Mesothelial cell of epicardium (in vitro differentiated cells): ENCODE data around the gene SBK3. TPM values are rescaled to one million over a fixed set of nuclear protein-coding genes. Genes with fewer than 3 reads are reported as not detected.

Source experiments
- DNase-seq, 2 experiments: peaks; one replicate each; pipeline ENCODE4 v3.0.0; 2021; ENCODE audit warnings: low spot score in 2 of 2; ENCODE audit not compliant: unreplicated experiment in 2 of 2
- H3K27ac Mint-ChIP-seq: 2 replicates; pipeline ENCODE4 v1.8.0; 2021; ENCODE audit warnings: mixed read lengths
- H3K27me3 Mint-ChIP-seq: 2 replicates; pipeline ENCODE4 v1.8.0; 2021; ENCODE audit warnings: low read depth, mixed read lengths
- H3K36me3 Mint-ChIP-seq: 2 replicates; pipeline ENCODE4 v1.8.0; 2021; ENCODE audit warnings: mixed read lengths
- H3K4me1 Mint-ChIP-seq: 2 replicates; pipeline ENCODE4 v1.8.0; 2021; ENCODE audit warnings: mixed read lengths
- H3K4me3 Mint-ChIP-seq: 2 replicates; pipeline ENCODE4 v1.8.0; 2021; ENCODE audit warnings: mild to moderate bottlenecking, moderate library complexity, mixed read lengths
- H3K9me3 Mint-ChIP-seq: 2 replicates; pipeline ENCODE4 v1.8.0; 2021; ENCODE audit warnings: mixed read lengths
- total RNA-seq: library from RNA; stranded (reverse); gene quantifications from 3 replicates; pipeline ENCODE4 v1.2.1, GENCODE V29; 2021
- TF ChIP-seq, protein P1 (sequence below): fragments of 200-600 bp; sonication (generic); IDR thresholded peaks from one replicate; pipeline ENCODE4 v1.5.0; 2021; ENCODE audit warnings: antibody characterized with exemption; ENCODE audit not compliant: unreplicated experiment

The SBK3 gene, protein sequence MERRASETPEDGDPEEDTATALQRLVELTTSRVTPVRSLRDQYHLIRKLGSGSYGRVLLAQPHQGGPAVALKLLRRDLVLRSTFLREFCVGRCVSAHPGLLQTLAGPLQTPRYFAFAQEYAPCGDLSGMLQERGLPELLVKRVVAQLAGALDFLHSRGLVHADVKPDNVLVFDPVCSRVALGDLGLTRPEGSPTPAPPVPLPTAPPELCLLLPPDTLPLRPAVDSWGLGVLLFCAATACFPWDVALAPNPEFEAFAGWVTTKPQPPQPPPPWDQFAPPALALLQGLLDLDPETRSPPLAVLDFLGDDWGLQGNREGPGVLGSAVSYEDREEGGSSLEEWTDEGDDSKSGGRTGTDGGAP
- 0.25 TPM in 1 of 3 replicates, not detected in the others for total RNA-seq

DNA sequence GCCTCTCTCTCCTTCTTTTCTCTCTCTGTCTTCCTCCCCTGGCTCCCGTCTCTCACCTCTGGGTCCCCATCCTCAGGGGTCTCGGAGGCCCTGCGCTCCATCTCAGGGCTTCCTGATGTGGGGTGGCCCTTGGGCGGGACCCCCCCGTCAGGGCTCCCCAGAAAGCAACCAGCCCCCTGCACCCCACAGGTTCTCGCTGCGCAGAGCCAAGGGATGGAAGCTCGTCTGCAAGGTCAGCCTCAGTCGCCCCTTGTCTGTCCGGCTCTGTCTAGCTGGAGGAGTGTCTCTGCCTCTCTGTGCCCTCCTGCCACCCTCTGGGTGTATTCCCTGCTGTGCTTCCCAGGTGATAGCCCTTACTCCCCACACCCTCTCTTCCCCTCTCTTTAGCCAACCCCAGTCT is at the start of gene SBK3:
TSS of gene SBK3 (minus strand) at position 101 of the 400 bp plus-strand sequence. CDS start at position 101, 0 bp downstream.
- Mint-ChIP-seq H3K36me3 (no peaks in the 10 kb centered on the region), H3K4me3 (no peak within 1 kb of the TSS), H3K27me3 (peaks cover 20% of the 10 kb centered on the region), H3K9me3 (peaks cover 10% of the 10 kb centered on the region), H3K4me1 (peaks cover 18% of the 10 kb centered on the region), H3K27ac (no peak within 1 kb of the TSS)
- TF ChIP-seq, protein P1, sequence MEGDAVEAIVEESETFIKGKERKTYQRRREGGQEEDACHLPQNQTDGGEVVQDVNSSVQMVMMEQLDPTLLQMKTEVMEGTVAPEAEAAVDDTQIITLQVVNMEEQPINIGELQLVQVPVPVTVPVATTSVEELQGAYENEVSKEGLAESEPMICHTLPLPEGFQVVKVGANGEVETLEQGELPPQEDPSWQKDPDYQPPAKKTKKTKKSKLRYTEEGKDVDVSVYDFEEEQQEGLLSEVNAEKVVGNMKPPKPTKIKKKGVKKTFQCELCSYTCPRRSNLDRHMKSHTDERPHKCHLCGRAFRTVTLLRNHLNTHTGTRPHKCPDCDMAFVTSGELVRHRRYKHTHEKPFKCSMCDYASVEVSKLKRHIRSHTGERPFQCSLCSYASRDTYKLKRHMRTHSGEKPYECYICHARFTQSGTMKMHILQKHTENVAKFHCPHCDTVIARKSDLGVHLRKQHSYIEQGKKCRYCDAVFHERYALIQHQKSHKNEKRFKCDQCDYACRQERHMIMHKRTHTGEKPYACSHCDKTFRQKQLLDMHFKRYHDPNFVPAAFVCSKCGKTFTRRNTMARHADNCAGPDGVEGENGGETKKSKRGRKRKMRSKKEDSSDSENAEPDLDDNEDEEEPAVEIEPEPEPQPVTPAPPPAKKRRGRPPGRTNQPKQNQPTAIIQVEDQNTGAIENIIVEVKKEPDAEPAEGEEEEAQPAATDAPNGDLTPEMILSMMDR, result no peak
- no peak for DNase-seq

DNA sequence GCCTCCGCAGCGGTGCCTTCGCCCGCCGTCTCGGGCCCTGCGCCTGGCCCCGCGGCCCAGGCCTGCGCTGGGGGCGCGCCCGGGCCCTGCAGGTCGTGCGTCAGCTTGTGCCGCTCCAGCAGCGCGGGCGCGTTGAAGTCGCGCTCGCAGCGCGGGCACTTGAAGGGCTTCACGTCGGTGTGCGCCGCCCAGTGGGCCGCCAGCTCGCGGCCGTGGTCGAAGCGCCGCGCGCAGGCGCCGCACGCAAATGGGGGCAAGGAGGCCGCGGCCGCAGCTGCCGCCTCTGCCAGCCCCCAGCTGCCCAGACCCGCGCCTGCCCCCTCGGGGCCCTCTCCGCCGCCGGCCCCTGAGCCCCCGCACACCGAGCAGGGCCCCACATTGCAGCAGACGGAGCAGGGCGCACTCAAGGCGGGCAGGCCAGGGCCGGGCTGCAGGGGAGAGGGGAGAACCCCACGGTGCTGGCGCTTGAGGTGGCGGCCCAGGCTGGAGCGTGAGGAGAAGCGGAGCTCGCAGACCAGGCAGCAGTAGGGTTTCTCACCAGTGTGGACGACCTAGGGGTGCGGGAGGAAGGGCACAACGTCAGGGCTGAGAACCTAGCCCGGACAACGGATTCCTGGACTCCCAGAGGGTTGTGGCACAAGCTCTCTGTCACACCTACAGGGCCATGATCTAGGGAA is 47.9 kb upstream of the SBK3 start:
- no peak for DNase-seq
- H3K27me3 Mint-ChIP-seq, result no peaks in the 10 kb centered on the region
- H3K27ac Mint-ChIP-seq, result no peak overlapping the region
- H3K9me3 Mint-ChIP-seq, result peaks cover 11% of the 10 kb centered on the region
- TF ChIP-seq, protein P1, result no peak
- H3K4me3 Mint-ChIP-seq, result no peak overlapping the region
- peaks cover 45% of the 10 kb centered on the region for H3K36me3 Mint-ChIP-seq
- H3K4me1 Mint-ChIP-seq, result no peaks in the 10 kb centered on the region

- Mint-ChIP-seq H3K4me1 (no peaks in the 10 kb centered on the region), H3K27me3 (no peaks in the 10 kb centered on the region), H3K27ac (no peak overlapping the region), H3K36me3 (peaks cover 41% of the 10 kb centered on the region), H3K9me3 (peaks cover 11% of the 10 kb centered on the region), H3K4me3 (no peak overlapping the region)
- TF ChIP-seq, protein P1, result no peak
- DNase-seq, result no peak
These were observed 47.2 kb upstream of the SBK3 start for GRCh38 chr19:55592391-55593090.

GRCh38 chr19:55591555-55591954 is 46.2 kb upstream of the SBK3 start:
- Mint-ChIP-seq H3K27ac (no peak overlapping the region), H3K4me1 (peaks cover 10% of the 10 kb centered on the region), H3K4me3 (no peak overlapping the region), H3K27me3 (no peaks in the 10 kb centered on the region), H3K36me3 (peaks cover 34% of the 10 kb centered on the region), H3K9me3 (peaks cover 11% of the 10 kb centered on the region)
- TF ChIP-seq, protein P1, result no peak
- DNase-seq, result no peak

GRCh38 chr19:55590617-55591016 is 45.3 kb upstream of the SBK3 start:
- no peaks in the 10 kb centered on the region for H3K27me3 Mint-ChIP-seq
- no peak overlapping the region for H3K27ac Mint-ChIP-seq
- no peak for DNase-seq
- H3K4me3 Mint-ChIP-seq, result no peak overlapping the region
- peaks cover 17% of the 10 kb centered on the region for H3K4me1 Mint-ChIP-seq
- peaks cover 24% of the 10 kb centered on the region for H3K36me3 Mint-ChIP-seq
- peaks cover 9% of the 10 kb centered on the region for H3K9me3 Mint-ChIP-seq
- TF ChIP-seq, protein P1, result no peak
